SJCRH30 (cell line): ENCODE measurements around the gene GRAP2. TPM values are rescaled to one million over a fixed set of nuclear protein-coding genes. Genes with fewer than 3 reads are reported as not detected.

Source experiments
- DNase-seq, 2 experiments: peaks; one replicate each; pipeline ENCODE4 v3.0.0-alpha.2; 2015 to 2020
- H3K27ac ChIP-seq: fragments of 250-450 bp; sonication (Bioruptor Pico); 2 replicates; pipeline ENCODE4 v1.5.1; 2020; ENCODE audit warnings: mild to moderate bottlenecking, moderate library complexity
- H3K27me3 ChIP-seq: fragments of 250-450 bp; sonication (Bioruptor Pico); 2 replicates; pipeline ENCODE4 v1.5.1; 2020; ENCODE audit warnings: mild to moderate bottlenecking, moderate library complexity
- H3K36me3 ChIP-seq: fragments of 250-450 bp; sonication (Bioruptor Pico); 2 replicates; pipeline ENCODE4 v1.5.1; 2020; ENCODE audit warnings: mild to moderate bottlenecking, moderate library complexity
- H3K4me1 ChIP-seq: fragments of 250-450 bp; sonication (Bioruptor Pico); 2 replicates; pipeline ENCODE4 v1.5.1; 2020; ENCODE audit warnings: mild to moderate bottlenecking, moderate library complexity
- H3K4me3 ChIP-seq: fragments of 250-450 bp; sonication (Bioruptor Pico); 2 replicates; pipeline ENCODE4 v1.5.1; 2020; ENCODE audit warnings: mild to moderate bottlenecking, moderate library complexity
- H3K9me3 ChIP-seq: fragments of 250-450 bp; sonication (Bioruptor Pico); replicated peaks from 2 replicates; pipeline ENCODE4 v1.5.1; 2020; ENCODE audit warnings: mild to moderate bottlenecking, moderate library complexity
- total RNA-seq: library from RNA; depleted of rRNA; stranded (reverse); fragments of >200 nt; shearing (Covaris generic); gene quantifications from 2 replicates; pipeline ENCODE4 v1.2.3, GENCODE V29; 2014

Gene GRAP2
- total RNA-seq, 1 experiment from 2014 or later: not detected

DNA sequence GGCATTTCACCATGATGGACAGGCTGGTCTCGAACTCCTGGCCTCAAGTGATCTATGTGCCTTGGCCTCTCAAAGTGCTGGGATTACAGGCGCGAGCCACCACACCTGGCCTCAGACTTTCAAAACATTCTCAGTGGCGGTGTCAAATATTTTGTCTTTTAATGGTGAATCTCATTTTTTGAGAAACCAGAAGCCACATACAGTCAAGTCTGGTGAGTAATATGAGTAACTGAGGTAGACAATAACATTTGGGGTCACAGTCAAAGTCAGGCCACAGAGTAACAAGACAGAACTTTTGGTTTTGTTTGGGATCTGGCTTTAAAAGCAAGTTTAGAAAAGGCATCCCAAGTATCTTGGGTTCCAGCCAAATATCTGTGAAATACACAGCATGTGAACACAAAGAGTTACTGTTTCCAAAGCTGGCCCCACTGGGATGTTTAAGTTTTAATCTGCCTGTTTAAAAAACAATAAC is 53.7 kb downstream of the GRAP2 start:
- Histone ChIP-seq H3K9me3 (no peaks in the 10 kb centered on the region), H3K36me3 (no peaks in the 10 kb centered on the region), H3K27ac (no peak overlapping the region), H3K4me1 (no peaks in the 10 kb centered on the region), H3K27me3 (no peaks in the 10 kb centered on the region), H3K4me3 (no peak overlapping the region)
- peak in 1 of 2 experiments; percentile 34 for DNase-seq

- H3K4me3 ChIP-seq: no peak overlapping the region
- DNase-seq: no peak
- H3K4me1 ChIP-seq: no peaks in the 10 kb centered on the region
- no peaks in the 10 kb centered on the region for H3K9me3 ChIP-seq
- no peak overlapping the region for H3K27ac ChIP-seq
- no peaks in the 10 kb centered on the region for H3K36me3 ChIP-seq
- no peaks in the 10 kb centered on the region for H3K27me3 ChIP-seq
Measured at GRCh38 chr22:39955675-39956074, 54.8 kb downstream of the GRAP2 start.

- Histone ChIP-seq H3K27me3 (no peaks in the 10 kb centered on the region), H3K36me3 (no peaks in the 10 kb centered on the region), H3K27ac (no peak overlapping the region), H3K4me3 (no peak overlapping the region), H3K9me3 (no peaks in the 10 kb centered on the region), H3K4me1 (no peaks in the 10 kb centered on the region)
- DNase-seq: no peak
Measured at GRCh38 chr22:39956932-39957664, 56.2 kb downstream of the GRAP2 start.

- Histone ChIP-seq H3K9me3 (no peaks in the 10 kb centered on the region), H3K4me1 (no peaks in the 10 kb centered on the region), H3K27ac (no peak overlapping the region), H3K27me3 (no peaks in the 10 kb centered on the region), H3K36me3 (no peaks in the 10 kb centered on the region), H3K4me3 (no peak overlapping the region)
- no peak for DNase-seq
Measured at GRCh38 chr22:39958009-39958711, 57.3 kb downstream of the GRAP2 start.

GRCh38 chr22:39958949-39959639 is 58.2 kb downstream of the GRAP2 start:
- Histone ChIP-seq H3K27ac (no peak overlapping the region), H3K4me3 (no peak overlapping the region), H3K27me3 (no peaks in the 10 kb centered on the region), H3K36me3 (no peaks in the 10 kb centered on the region), H3K4me1 (no peaks in the 10 kb centered on the region), H3K9me3 (no peaks in the 10 kb centered on the region)
- DNase-seq: no peak

DNA sequence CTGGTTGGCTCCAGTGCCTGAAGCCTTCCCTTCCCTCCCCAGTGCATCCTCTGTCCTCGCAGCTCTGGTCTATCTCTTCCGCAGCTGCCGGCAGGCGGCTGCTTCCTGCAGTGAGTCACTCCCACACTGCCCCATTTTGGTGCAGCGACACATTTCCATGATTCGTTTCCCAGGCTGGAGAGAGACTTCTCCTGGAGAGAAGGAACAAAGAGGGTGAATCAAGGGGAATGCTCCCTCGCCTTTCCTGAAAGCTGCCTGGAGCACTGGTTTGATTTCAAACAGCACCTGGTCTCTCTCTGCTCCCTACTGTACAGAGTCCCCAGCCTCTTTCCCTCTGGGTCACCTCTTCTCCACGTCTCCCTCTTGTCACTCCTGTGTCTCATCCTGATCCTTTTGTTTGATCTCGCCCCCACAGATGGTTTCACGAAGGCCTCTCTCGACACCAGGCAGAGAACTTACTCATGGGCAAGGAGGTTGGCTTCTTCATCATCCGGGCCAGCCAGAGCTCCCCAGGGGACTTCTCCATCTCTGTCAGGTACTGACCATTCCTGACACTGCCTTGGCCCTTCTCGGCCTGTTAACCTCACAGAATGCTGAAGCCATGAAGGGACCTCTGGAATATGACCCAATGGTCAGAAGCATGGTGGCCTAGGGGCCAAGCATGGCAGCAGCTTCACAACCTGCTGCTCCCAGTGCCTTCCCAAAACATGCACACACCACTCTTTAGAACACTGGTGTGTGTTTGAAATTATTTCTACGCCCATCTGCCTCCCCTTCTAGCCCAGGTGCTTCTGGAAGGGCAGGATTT is 59.0 kb downstream of the GRAP2 start, which contains the start of gene TMA7B:
TMA7B (plus strand) TSS at position 758 of the 808 bp plus-strand sequence. CDS start 3,978 bp downstream, outside the sequence.
- H3K27ac ChIP-seq: peak within 1 kb of the TSS; percentile 10; the same call in 1 of the 2 replicates
- H3K4me1 ChIP-seq: no peaks in the 10 kb centered on the region
- no peaks in the 10 kb centered on the region for H3K36me3 ChIP-seq
- DNase-seq: peak; percentile 19 to 45
- no peak within 1 kb of the TSS for H3K4me3 ChIP-seq
- no peaks in the 10 kb centered on the region for H3K9me3 ChIP-seq
- no peaks in the 10 kb centered on the region for H3K27me3 ChIP-seq

- DNase-seq: peak; percentile 17 to 33
- Histone ChIP-seq H3K4me3 (no peak overlapping the region), H3K27me3 (no peaks in the 10 kb centered on the region)
Measured at GRCh38 chr22:39960791-39961746, 60.2 kb downstream of the GRAP2 start.

GRCh38 chr22:39962071-39962470 is 61.2 kb downstream of the GRAP2 start:
- no peak overlapping the region for H3K27ac ChIP-seq
- no peak overlapping the region for H3K4me3 ChIP-seq
- no peak for DNase-seq
- no peaks in the 10 kb centered on the region for H3K27me3 ChIP-seq
- no peaks in the 10 kb centered on the region for H3K36me3 ChIP-seq
- H3K4me1 ChIP-seq: no peaks in the 10 kb centered on the region
- H3K9me3 ChIP-seq: no peaks in the 10 kb centered on the region

More at GRCh38 chr22:39960791-39961746, 60.2 kb downstream of the GRAP2 start:
- H3K27ac ChIP-seq: 0 out of 2 replicates have a peak overlapping the region, but pooled peaks have one; percentile 10
- no peaks in the 10 kb centered on the region for H3K9me3 ChIP-seq
- H3K4me1 ChIP-seq: no peaks in the 10 kb centered on the region
- H3K36me3 ChIP-seq: no peaks in the 10 kb centered on the region

GRCh38 chr22:39965748-39966147 is 64.9 kb downstream of the GRAP2 start:
- Histone ChIP-seq H3K4me3 (no peak overlapping the region), H3K27me3 (no peaks in the 10 kb centered on the region), H3K4me1 (no peaks in the 10 kb centered on the region), H3K36me3 (no peaks in the 10 kb centered on the region), H3K27ac (no peak overlapping the region), H3K9me3 (no peaks in the 10 kb centered on the region)
- no peak for DNase-seq

DNA sequence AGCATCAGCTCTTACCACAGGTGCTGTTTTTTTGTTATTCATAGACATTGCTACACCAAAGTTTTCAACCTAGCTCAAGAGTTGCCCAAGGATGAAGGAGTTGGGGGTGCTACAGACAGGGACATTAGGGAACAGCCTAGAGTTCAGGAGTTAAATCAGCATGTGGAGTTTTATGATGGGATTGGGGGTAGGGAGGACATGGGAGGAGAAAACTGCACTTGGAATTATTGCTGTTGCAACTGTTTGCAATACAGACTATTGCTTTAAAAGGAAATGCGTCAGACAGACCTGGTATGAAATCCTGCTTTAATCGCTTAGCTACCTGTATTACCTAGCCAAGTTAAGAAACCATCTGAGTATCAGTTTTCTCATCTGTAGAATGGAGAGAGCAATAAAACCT is 65.6 kb downstream of the GRAP2 start:
- H3K4me1 ChIP-seq: no peaks in the 10 kb centered on the region
- no peak overlapping the region for H3K4me3 ChIP-seq
- H3K36me3 ChIP-seq: no peaks in the 10 kb centered on the region
- no peaks in the 10 kb centered on the region for H3K9me3 ChIP-seq
- H3K27ac ChIP-seq: no peak overlapping the region
- no peaks in the 10 kb centered on the region for H3K27me3 ChIP-seq
- no peak for DNase-seq

DNA sequence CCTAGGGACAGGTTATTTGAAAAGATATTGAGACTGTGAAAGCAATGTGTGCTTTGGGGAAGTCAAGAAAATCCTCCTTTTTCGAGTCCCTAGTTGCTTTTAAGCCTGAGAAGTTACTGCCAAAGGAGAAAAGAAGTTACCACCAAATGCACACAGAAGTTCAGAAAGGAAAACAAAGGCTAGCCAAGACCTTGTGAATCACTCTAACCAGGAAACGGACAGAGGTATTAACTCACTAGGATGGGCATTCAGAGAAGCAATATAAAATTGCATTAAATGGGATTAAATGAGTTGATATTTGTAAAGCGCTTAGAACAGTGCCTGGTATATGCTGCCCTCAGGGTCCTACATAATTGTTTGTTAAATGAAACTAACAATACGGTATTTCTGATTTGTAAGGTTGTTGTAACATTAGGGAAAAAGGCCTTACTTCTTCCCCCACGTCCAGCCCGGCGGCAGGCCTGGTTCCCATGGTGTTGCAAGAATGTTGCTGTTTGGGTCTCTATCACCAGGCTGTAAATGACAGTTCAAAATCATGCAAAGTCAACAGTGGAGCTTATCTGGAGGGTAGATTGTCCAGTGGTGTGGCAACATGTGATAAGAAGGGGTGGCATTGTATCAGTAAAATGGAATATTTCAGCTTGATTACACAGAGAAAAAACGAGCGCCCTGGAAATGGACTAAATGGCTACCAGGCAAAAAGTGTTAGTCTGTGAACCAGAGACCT is 66.4 kb downstream of the GRAP2 start:
- Histone ChIP-seq H3K27ac (no peak overlapping the region), H3K9me3 (no peaks in the 10 kb centered on the region), H3K27me3 (peaks cover 2% of the 10 kb centered on the region; the same call in 1 of the 2 replicates), H3K4me1 (no peaks in the 10 kb centered on the region), H3K4me3 (no peak overlapping the region), H3K36me3 (no peaks in the 10 kb centered on the region)
- no peak for DNase-seq

DNA sequence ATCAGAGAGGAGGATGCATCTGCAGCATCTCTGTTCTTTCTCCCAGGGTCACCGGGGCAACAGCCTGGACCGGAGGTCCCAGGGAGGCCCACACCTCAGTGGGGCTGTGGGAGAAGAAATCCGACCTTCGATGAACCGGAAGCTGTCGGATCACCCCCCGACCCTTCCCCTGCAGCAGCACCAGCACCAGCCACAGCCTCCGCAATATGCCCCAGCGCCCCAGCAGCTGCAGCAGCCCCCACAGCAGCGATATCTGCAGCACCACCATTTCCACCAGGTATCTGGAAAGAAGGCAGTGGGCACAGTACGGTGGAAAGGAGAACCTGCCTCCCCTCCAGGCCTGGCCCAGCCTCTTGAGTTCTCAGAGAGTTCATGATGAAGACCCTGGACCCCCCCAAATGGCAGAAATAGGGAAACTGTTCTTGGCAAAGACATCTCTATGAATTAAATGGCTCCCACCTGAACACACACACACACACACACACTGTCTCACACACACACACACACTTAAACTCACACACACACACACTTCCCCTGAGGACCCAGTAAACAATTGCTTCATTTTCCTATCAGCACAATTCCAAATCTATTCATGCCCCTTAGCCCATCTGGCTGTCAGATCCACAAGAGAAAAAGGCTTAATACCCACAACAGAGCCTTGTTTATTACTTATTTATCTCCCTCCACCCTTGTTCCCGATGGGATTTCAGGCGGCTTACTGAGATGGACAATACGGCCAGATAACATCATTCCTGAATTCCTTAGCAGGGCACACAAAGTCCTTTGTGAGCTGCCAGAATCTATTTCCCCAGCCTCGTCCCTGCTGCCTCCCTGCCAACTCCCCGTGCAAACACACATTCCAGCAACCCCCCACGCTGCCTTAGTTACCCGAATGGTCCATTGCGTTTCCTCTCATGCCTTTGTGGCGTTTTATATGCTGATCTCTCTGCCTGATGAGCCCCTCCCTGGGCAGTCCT is 67.4 kb downstream of the GRAP2 start:
- Histone ChIP-seq H3K4me3 (no peak overlapping the region), H3K27me3 (peaks cover 3% of the 10 kb centered on the region; the same call in 1 of the 2 replicates), H3K9me3 (no peaks in the 10 kb centered on the region), H3K27ac (no peak overlapping the region), H3K4me1 (no peaks in the 10 kb centered on the region), H3K36me3 (no peaks in the 10 kb centered on the region)
- DNase-seq: no peak
